GM12875 (cell line): Measurements from ENCODE around the gene TMEM117.

Experiments
- H3K4me3 ChIP-seq: one replicate; pipeline ENCODE4 v1.5.1; 2011; ENCODE audit warnings: low read depth, low read length, control low read depth
- TF ChIP-seq, protein P1 (sequence below): IDR thresholded peaks from 2 replicates; pipeline ENCODE4 v1.5.1; 2011; ENCODE audit warnings: low read depth, mild to moderate bottlenecking, control low read depth, inconsistent platforms, low read length, moderate library complexity, borderline replicate concordance; ENCODE audit not compliant: insufficient read depth

TMEM117 gene

DNA sequence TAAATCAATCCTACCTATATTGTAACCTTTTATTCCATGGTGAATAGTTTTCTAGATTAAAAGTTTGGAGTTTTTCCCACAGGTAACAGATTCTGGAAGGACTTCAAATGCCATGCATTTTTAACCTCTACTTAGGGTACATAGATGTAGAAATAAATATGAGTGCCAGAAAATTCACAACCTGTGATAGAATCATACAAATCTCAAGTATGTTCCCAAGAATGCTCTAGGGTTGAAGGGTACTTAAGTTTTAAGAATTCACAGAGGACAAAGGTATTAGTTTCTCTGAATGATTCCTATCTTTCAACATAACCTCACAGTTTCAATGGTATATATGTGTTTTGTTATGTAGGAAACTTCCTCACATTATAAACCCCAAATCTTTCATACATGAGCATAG is 511.3 kb downstream of the TMEM117 start:
- TF ChIP-seq, protein P1, sequence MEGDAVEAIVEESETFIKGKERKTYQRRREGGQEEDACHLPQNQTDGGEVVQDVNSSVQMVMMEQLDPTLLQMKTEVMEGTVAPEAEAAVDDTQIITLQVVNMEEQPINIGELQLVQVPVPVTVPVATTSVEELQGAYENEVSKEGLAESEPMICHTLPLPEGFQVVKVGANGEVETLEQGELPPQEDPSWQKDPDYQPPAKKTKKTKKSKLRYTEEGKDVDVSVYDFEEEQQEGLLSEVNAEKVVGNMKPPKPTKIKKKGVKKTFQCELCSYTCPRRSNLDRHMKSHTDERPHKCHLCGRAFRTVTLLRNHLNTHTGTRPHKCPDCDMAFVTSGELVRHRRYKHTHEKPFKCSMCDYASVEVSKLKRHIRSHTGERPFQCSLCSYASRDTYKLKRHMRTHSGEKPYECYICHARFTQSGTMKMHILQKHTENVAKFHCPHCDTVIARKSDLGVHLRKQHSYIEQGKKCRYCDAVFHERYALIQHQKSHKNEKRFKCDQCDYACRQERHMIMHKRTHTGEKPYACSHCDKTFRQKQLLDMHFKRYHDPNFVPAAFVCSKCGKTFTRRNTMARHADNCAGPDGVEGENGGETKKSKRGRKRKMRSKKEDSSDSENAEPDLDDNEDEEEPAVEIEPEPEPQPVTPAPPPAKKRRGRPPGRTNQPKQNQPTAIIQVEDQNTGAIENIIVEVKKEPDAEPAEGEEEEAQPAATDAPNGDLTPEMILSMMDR = no peak
- no peak overlapping the region for H3K4me3 ChIP-seq

DNA sequence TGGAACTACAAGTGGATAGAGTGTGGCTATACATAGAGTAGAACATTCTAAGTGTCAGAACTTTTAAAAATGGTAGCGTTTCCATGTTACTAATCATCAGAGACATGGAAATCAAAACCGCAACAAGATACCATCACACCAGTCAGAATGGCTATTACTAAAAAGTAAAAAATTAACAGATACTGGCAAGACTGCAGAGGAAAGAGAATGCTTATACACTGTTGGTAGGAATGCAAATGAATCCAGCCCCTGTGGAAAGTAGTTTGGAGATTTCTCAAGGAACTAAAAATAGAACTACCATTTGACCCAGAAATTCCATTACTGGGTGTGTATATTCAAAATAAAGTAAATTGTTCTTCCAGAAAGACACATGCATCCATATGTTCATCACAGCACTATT is 521.6 kb downstream of the TMEM117 start:
- H3K4me3 ChIP-seq = no peak overlapping the region
- TF ChIP-seq, protein P1 = no peak

DNA sequence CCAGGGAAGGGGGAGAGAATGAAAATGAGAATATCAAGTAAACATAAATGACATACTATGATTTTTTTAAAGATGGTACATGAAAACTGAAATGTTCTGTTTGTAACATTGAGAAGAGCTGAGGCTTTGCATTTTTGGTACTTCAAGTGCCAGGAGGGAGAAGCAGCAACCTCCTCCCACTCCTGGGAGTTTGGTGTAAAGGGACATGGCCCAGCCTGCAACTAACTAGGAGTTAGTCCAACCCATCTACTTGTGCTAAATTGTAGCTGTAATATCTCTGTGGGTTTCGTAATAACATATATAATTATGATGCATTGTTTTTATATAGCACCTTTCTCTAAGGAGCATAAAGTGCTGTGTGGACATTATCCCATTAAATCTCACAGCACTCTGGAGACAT is 522.8 kb downstream of the TMEM117 start:
- H3K4me3 ChIP-seq = no peak overlapping the region
- TF ChIP-seq, protein P1 = no peak

DNA sequence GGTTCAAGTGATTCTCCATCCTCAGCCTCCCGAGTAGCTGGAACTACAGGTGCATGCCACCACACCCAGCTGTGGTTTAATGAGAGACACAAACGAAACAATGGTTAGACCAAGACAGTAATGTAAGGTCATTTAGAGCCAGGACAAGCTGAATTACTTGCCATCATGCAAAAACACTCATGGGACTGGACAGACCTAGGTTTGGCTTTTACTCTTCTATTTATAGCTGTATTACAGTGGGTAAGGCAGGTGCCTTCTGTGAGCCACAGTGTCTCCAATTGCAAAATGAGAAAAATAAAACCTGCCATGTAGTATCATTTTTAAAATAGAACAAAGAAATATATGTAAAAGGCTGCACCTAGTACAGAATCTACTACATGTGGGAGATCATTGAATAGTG is 527.1 kb downstream of the TMEM117 start:
- TF ChIP-seq, protein P1 = no peak
- H3K4me3 ChIP-seq = no peak overlapping the region

DNA sequence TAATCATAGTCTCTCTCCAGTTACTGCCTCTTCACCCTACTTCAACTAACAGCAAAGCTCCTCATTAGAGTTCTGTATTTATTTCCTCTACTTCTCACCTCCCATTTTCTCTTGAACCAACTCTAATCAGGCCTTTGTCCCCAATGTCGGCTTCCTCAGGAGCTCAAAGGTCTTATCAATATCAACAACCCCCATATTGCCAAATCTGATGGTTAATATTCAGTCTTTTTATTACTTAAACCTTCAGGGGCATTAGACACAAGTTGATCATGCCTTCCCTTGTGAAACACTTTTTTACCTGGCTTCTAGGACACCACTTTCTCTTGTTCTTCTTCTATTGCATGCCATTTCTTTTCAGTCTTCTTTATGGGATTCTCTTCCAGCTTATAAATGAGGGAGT is 531.3 kb downstream of the TMEM117 start:
- no peak overlapping the region for H3K4me3 ChIP-seq
- TF ChIP-seq, protein P1 = no peak

DNA sequence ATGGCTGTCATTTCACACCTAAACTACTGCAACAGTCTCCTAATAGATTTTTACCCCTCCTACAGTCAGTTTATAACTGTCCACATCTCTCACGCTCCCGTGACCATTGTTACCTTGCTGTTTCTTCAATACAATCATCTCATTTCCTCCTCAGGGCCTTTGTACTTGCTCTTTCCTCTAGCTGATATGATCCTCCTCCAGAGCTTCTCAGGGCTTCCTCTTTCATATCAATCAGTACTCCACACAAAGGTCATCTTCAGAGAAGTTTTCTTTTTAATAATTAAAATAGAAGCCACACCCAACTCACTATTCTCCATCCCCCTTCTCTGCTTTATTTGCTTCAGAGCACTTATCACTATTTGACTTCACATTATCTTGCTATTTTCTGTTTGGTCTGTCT is 532.0 kb downstream of the TMEM117 start:
- H3K4me3 ChIP-seq = no peak overlapping the region
- TF ChIP-seq, protein P1 = no peak

DNA sequence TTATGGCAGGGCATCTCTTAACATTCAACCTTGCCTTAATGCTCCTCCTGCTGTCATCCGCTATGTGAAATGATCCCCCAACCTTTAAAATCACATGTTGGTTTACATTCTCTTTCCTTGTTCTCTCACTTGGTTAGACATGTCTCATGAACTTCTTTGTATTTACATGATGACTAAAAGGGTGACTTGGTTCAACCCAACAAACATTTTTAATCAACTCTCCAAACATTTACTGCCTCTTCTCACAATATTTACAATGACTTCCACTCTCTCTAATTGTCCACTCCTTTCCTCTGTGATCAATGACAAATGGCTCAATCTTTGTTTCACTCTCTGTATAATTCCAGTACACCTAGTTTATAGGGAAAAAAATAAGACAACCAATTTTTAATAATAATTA is 534.1 kb downstream of the TMEM117 start:
- TF ChIP-seq, protein P1 = no peak
- no peak overlapping the region for H3K4me3 ChIP-seq
